Central memory CD8-positive, alpha-beta T cell (primary cell): Measurements from ENCODE around the gene DNAH1.

Experiments used
- ATAC-seq: fragments of 150-1000 bp; cut with Tn5 transposase; replicated peaks from 2 replicates; pipeline ENCODE4 v1.10.0; 2022; ENCODE audit warnings: mild to moderate bottlenecking, moderate FRiP score, moderate number of reproducible peaks; ENCODE audit not compliant: poor library complexity, severe bottlenecking; ENCODE audit errors: extremely low read depth
- DNase-seq, 2 donors: peaks; one replicate each; pipeline ENCODE4 v3.0.0; 2021; ENCODE audit warnings: low spot score in 2 of 2
- H3K27ac Mint-ChIP-seq: one replicate; pipeline ENCODE4 v1.8.0; 2022; ENCODE audit warnings: low read depth, mild to moderate bottlenecking, moderate library complexity, mixed read lengths
- H3K27me3 Mint-ChIP-seq: one replicate; pipeline ENCODE4 v1.8.0; 2022; ENCODE audit warnings: mixed read lengths
- H3K36me3 Mint-ChIP-seq: one replicate; pipeline ENCODE4 v1.8.0; 2022; ENCODE audit warnings: mild to moderate bottlenecking, moderate library complexity, mixed read lengths; ENCODE audit not compliant: insufficient read depth
- H3K4me1 Mint-ChIP-seq: one replicate; pipeline ENCODE4 v1.8.0; 2022; ENCODE audit warnings: mixed read lengths
- H3K4me3 Mint-ChIP-seq: one replicate; pipeline ENCODE4 v1.8.0; 2022; ENCODE audit warnings: mild to moderate bottlenecking, moderate library complexity, mixed read lengths
- H3K9me3 Mint-ChIP-seq: one replicate; pipeline ENCODE4 v1.8.0; 2022; ENCODE audit warnings: mixed read lengths

DNAH1 gene

DNA sequence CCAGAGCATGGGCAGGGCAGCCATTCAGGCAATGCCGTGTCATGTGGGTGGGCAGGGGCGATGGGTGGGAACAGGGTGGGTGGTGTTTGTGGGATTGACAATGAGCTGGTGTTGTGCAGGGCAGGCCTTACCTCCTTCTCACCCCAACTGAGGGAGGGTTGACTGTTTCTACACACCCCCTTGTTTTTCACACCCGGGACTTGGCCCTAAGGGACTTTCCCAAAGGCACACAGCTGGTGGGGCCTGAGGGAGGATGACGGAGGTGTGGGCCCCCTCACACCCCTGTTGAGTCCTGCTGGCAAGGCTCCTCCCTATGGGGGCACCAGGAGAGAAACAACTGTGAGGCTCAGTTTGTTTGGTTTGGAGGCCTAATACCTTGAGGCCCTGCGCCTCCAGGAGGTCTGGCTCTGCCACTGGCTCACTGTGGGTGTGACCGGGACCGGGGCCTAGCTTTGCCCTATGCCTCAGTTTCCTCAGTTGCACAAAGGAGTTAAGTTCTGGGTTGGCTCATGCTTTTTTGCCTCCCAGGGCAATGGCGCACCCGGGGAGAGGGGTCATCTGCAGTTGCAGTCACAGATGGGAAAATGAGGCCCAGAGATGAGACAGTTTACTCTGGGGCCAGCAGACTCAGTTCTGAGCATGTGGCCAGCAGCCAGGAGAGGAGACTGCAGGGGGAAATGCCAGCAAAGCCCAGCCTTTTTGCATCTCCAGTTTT lies 5.1 kb upstream of the DNAH1 start:
- peak; percentile 26 to 71 for DNase-seq
- ATAC-seq = peak; percentile 94
- peak overlapping the region; percentile 74 for H3K27ac Mint-ChIP-seq
- no peak overlapping the region for H3K4me3 Mint-ChIP-seq
- no peaks in the 10 kb centered on the region for H3K27me3 Mint-ChIP-seq
- H3K36me3 Mint-ChIP-seq = peaks cover 8% of the 10 kb centered on the region
- peaks cover 51% of the 10 kb centered on the region for H3K4me1 Mint-ChIP-seq
- H3K9me3 Mint-ChIP-seq = no peaks in the 10 kb centered on the region

- peak overlapping the region; percentile 74 for H3K27ac Mint-ChIP-seq
- peaks cover 45% of the 10 kb centered on the region for H3K4me1 Mint-ChIP-seq
- no peaks in the 10 kb centered on the region for H3K27me3 Mint-ChIP-seq
- no peaks in the 10 kb centered on the region for H3K9me3 Mint-ChIP-seq
- DNase-seq = no peak
- no peak for ATAC-seq
- H3K36me3 Mint-ChIP-seq = peaks cover 8% of the 10 kb centered on the region
- H3K4me3 Mint-ChIP-seq = no peak overlapping the region
Measured at GRCh38 chr3:52311576-52312119, 4.5 kb upstream of the DNAH1 start.

DNA sequence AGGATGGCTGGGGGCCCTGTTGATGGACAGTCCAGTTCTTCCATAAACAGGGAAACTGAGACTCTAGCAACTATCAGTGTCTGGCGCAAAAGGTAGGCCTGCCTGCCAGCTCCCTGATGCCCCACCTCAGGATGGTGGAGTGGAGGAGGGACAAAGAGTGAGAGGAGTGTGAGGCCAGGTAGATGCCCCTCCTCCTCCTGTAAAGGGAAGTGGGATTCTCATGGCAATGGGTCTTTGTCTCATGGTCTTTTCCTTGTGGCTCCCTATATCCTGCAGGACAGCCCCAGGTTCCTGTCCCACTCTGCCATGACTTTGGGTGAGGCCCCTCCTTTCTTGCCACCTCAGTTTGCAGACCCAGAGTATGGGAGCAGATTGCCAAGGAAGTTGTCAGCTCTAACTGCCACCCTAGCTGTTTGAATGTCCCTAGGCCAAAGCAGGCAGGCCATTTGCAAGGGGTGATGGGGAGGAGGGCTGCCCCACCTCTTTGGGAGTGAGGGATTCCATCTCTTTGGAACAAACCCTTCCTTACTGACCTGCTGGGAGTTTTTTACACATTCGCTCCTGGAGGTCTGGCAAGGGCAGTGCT lies 2.8 kb upstream of the DNAH1 start:
- no peak for DNase-seq
- no peak overlapping the region for H3K4me3 Mint-ChIP-seq
- ATAC-seq = no peak
- H3K4me1 Mint-ChIP-seq = peaks cover 34% of the 10 kb centered on the region
- H3K27ac Mint-ChIP-seq = peak overlapping the region; percentile 29
- no peaks in the 10 kb centered on the region for H3K9me3 Mint-ChIP-seq
- H3K36me3 Mint-ChIP-seq = peaks cover 6% of the 10 kb centered on the region
- H3K27me3 Mint-ChIP-seq = no peaks in the 10 kb centered on the region

DNA sequence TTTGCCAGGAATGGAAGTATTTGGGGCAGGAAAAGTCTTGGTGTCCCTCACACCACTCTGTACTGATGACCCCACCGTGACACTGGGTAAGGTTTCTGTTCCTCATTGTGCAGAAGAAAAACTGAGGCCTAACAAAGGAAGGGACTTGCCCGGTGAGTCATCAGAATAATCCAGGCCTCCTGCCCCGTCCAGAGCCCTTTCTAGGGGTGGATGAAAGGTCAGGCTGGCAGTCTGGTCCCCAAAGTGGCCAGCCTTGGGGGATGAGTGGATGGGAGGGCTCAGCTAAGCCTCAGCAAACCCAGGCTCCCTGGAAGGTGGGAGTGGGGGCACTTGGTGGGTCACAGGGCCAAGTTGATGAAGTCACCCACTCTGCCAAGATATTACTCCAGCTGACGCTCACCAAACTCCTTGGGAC lies 2.3 kb upstream of the DNAH1 start:
- no peaks in the 10 kb centered on the region for H3K27me3 Mint-ChIP-seq
- no peak overlapping the region for H3K4me3 Mint-ChIP-seq
- peaks cover 6% of the 10 kb centered on the region for H3K36me3 Mint-ChIP-seq
- H3K4me1 Mint-ChIP-seq = peaks cover 29% of the 10 kb centered on the region
- ATAC-seq (no peak), DNase-seq (no peak)
- H3K27ac Mint-ChIP-seq = no peak overlapping the region
- H3K9me3 Mint-ChIP-seq = no peaks in the 10 kb centered on the region

DNA sequence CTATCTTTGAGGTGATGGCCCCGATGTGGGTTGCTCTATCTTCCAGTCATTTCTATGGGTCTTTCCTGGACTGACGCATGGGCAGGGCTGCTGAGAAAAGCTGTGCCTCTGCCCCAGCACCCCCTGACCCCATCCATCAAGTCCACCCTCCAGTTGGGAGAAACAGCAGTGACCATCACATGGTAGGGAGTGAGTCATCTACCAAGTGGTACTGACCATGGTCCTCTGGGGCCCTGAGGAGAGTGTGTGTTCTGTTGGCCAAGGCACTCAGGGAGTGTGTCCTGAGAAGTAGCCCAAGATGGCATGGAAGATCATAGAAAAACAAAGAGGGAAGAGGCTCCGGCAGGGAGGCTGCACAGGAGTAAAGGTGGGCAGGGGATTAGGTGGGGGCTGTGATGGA lies 1.6 kb upstream of the DNAH1 start:
- no peak overlapping the region for H3K4me3 Mint-ChIP-seq
- no peaks in the 10 kb centered on the region for H3K27me3 Mint-ChIP-seq
- ATAC-seq (no peak), DNase-seq (no peak)
- H3K4me1 Mint-ChIP-seq = peaks cover 29% of the 10 kb centered on the region
- peak overlapping the region; percentile 20 for H3K27ac Mint-ChIP-seq
- H3K36me3 Mint-ChIP-seq = peaks cover 5% of the 10 kb centered on the region
- no peaks in the 10 kb centered on the region for H3K9me3 Mint-ChIP-seq

- Mint-ChIP-seq H3K9me3 (no peaks in the 10 kb centered on the region), H3K27ac (no peak overlapping the region), H3K4me1 (peaks cover 24% of the 10 kb centered on the region), H3K4me3 (no peak overlapping the region), H3K36me3 (peaks cover 5% of the 10 kb centered on the region), H3K27me3 (no peaks in the 10 kb centered on the region)
- ATAC-seq (no peak), DNase-seq (no peak)
Measured at GRCh38 chr3:52315006-52315405, 1.1 kb upstream of the DNAH1 start.

DNA sequence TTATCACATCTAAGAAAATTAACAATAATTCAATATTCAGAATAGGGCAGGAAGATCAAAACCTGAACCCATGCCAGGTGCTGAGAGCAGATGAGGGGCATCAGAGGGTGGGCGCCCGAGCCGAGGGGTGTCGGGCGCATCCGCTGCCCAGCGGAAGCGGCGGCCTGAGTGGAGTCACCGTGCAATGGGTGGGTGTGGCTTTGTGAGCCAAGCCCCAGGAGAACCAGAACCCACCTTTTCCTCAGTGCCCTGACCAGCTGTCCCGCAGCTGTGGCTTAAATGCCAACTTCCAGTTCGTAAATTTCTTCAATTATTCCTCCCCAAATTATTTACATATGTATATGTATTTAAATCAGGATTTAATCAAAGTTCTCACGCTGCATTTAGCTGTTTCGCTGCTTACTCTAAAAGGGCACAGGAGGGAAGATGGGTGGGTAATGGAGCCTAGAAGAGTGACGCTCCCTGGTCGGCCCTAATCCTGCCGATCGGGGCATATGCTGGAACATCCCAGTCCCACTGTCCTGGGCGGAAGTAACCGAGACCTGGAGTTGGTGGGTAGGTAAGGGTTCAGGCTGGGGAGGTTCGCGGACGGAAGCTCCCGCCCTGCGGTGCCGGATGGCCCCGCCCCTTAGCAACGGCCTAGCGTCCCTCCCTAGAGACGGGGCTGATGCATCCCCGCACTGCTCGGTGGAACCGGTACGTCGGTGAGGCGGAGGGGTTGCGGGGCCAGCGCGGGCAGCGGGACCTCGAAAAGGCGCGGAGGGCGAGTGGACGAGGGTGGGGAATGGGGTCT lies 1.3 kb downstream of the DNAH1 start:
- H3K27ac Mint-ChIP-seq = no peak overlapping the region
- H3K36me3 Mint-ChIP-seq = no peaks in the 10 kb centered on the region
- DNase-seq = peak; percentile 48 to 51
- peak; percentile 98 for ATAC-seq
- H3K4me1 Mint-ChIP-seq = peaks cover 10% of the 10 kb centered on the region
- H3K27me3 Mint-ChIP-seq = no peaks in the 10 kb centered on the region
- peak overlapping the region; percentile 55 for H3K4me3 Mint-ChIP-seq
- no peaks in the 10 kb centered on the region for H3K9me3 Mint-ChIP-seq

GRCh38 chr3:52318186-52318816 lies 2.2 kb downstream of the DNAH1 start:
- Mint-ChIP-seq H3K4me1 (peaks cover 7% of the 10 kb centered on the region), H3K9me3 (no peaks in the 10 kb centered on the region), H3K27me3 (no peaks in the 10 kb centered on the region), H3K4me3 (no peak overlapping the region), H3K36me3 (no peaks in the 10 kb centered on the region), H3K27ac (no peak overlapping the region)
- ATAC-seq (no peak), DNase-seq (no peak)

- Mint-ChIP-seq H3K27me3 (no peaks in the 10 kb centered on the region), H3K4me3 (no peak overlapping the region), H3K4me1 (peaks cover 6% of the 10 kb centered on the region), H3K9me3 (no peaks in the 10 kb centered on the region), H3K36me3 (no peaks in the 10 kb centered on the region), H3K27ac (peak overlapping the region; percentile 82)
- ATAC-seq = no peak
- DNase-seq = no peak
Measured at GRCh38 chr3:52319921-52320595, 3.9 kb downstream of the DNAH1 start.

DNA sequence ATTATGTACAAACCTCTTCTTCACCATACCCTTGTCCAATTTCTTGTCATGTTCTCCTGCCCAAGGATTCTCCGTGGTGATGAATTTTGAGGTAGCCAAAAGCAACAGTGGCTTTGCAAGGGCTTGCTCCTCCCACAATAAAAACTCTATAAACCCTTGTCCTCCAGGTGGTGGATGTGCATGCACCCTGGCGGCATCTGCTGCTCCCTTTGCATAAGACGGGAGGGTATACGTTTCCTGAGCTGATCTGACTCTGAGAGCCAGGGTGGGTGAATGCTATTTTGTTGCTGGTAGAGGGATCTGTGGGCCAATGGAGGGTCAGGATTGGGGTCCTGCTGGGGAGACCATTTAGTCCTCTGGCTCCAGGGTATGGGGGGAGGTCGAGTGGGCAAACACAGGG lies 5.4 kb downstream of the DNAH1 start:
- H3K36me3 Mint-ChIP-seq = no peaks in the 10 kb centered on the region
- no peaks in the 10 kb centered on the region for H3K9me3 Mint-ChIP-seq
- ATAC-seq = no peak
- DNase-seq = no peak
- no peaks in the 10 kb centered on the region for H3K27me3 Mint-ChIP-seq
- peaks cover 6% of the 10 kb centered on the region for H3K4me1 Mint-ChIP-seq
- H3K27ac Mint-ChIP-seq = peak overlapping the region; percentile 57
- H3K4me3 Mint-ChIP-seq = no peak overlapping the region

DNA sequence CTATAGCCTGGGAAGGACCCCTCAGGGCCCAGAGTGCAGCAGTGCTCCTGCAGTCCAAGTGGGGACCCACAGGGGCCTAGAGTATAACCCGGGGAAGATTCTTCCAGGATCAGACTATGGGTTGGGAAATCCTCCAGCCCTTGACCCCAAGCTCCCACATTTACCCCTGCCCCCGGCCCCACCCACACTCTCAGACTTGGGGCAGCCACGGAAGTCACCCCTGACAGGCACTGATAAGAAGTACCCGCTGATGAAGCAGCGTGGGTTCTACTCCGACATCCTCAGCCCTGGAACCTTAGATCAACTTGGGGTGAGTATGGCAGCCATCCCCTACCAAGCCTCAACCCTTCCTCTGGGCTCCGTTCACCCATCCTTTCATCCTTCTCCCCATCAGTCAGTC lies 6.3 kb downstream of the DNAH1 start:
- H3K9me3 Mint-ChIP-seq = no peaks in the 10 kb centered on the region
- H3K4me1 Mint-ChIP-seq = peaks cover 5% of the 10 kb centered on the region
- no peaks in the 10 kb centered on the region for H3K36me3 Mint-ChIP-seq
- H3K4me3 Mint-ChIP-seq = no peak overlapping the region
- ATAC-seq (no peak), DNase-seq (no peak)
- H3K27me3 Mint-ChIP-seq = no peaks in the 10 kb centered on the region
- no peak overlapping the region for H3K27ac Mint-ChIP-seq
